SK-N-SH (cell line): ENCODE results near the gene PHACTR3. TPM values are rescaled to one million over a fixed set of nuclear protein-coding genes. Genes with fewer than 3 reads are reported as not detected.

ENCODE experiments used
- CTCF ChIA-PET: fragments of 300-600, 350-600 bp; formaldehyde crosslinking; extraction: SDS; loops from one replicate; lab custom pipeline; 2021; lab: Yijun Ruan, JAX
- POLR2A ChIA-PET: fragments of 350-600 bp; sonication (Branson Sonifier 250); formaldehyde crosslinking; extraction: SDS; loops from one replicate; lab custom pipeline; 2020; ENCODE audit warnings: antibody characterized with exemption, inconsistent platforms; lab: Yijun Ruan, JAX
- DNase-seq: peaks from one replicate; pipeline ENCODE4 v3.0.0; 2012
- H2AFZ ChIP-seq: fragments of 200-600 bp; sonication (generic); 2 replicates; pipeline ENCODE4 v1.8.1; 2016; ENCODE audit warnings: antibody characterized with exemption, mild to moderate bottlenecking, low read depth
- H3F3A ChIP-seq: fragments of 200-600 bp; sonication (generic); replicated peaks from 2 replicates; pipeline ENCODE3; 2016; ENCODE audit warnings: antibody characterized with exemption, mild to moderate bottlenecking; ENCODE audit not compliant: insufficient read depth
- H3K27ac ChIP-seq, 2 experiments: fragments of 200-500 bp in 1 of 2; fragments of 200-600 bp in 1 of 2; sonication (Bioruptor generic) in 1 of 2; sonication (generic), shearing (Covaris generic) in 1 of 2; 2 replicates each; pipeline versions ENCODE4 v1.5.1 to v1.6.1; 2014 to 2016; ENCODE audit warnings: low read depth in 2 of 2, inconsistent platforms in 1 of 2, low read length in 1 of 2, mild to moderate bottlenecking in 1 of 2, mixed read lengths in 1 of 2
- H3K27me3 ChIP-seq: fragments of 200-600 bp; sonication (generic), shearing (Covaris generic); 2 replicates; pipeline ENCODE4 v1.6.1; 2016; ENCODE audit warnings: mixed run types; ENCODE audit not compliant: insufficient read depth
- H3K36me3 ChIP-seq, 2 experiments: fragments of 200-500 bp in 1 of 2; fragments of 200-600 bp in 1 of 2; sonication (Bioruptor generic) in 1 of 2; sonication (generic) in 1 of 2; replicated peaks in 1 of 2; 2 replicates each; pipeline versions ENCODE3 to v1.5.1; 2014 to 2016; ENCODE audit warnings: low read length in 1 of 2, mild to moderate bottlenecking in 1 of 2; ENCODE audit not compliant: insufficient read depth in 2 of 2, control insufficient read depth in 1 of 2
- H3K4me1 ChIP-seq, 2 experiments: fragments of 200-500 bp in 1 of 2; fragments of 200-600 bp in 1 of 2; sonication (Bioruptor generic) in 1 of 2; sonication (generic), shearing (Covaris generic) in 1 of 2; 2 replicates each; pipeline versions ENCODE4 v1.5.1 to v1.6.1; 2014 to 2016; ENCODE audit warnings: low read depth in 1 of 2, low read length in 1 of 2, mixed run types in 1 of 2; ENCODE audit not compliant: insufficient read depth in 2 of 2, control insufficient read depth in 1 of 2
- H3K4me2 ChIP-seq: fragments of 200-600 bp; sonication (generic), shearing (Covaris generic); 2 replicates; pipeline ENCODE4 v1.6.1; 2017; ENCODE audit warnings: mixed run types
- H3K4me3 ChIP-seq, 2 experiments: fragments of 200-500 bp in 1 of 2; fragments of 200-600 bp in 1 of 2; sonication (Bioruptor generic) in 1 of 2; sonication (generic), shearing (Covaris generic) in 1 of 2; 2 replicates each; pipeline versions ENCODE4 v1.5.1 to v1.8.1; 2014 to 2016; ENCODE audit warnings: low read depth in 2 of 2, inconsistent platforms in 1 of 2, low read length in 1 of 2, mild to moderate bottlenecking in 1 of 2, mixed read lengths in 1 of 2, moderate library complexity in 1 of 2
- H3K79me2 ChIP-seq: fragments of 200-600 bp; sonication (generic); 2 replicates; pipeline ENCODE4 v1.8.1; 2017; ENCODE audit warnings: mild to moderate bottlenecking; ENCODE audit not compliant: insufficient read depth
- H3K9ac ChIP-seq: fragments of 200-600 bp; sonication (generic); 2 replicates; pipeline ENCODE4 v1.6.1; 2017; ENCODE audit warnings: mixed run types
- H3K9me2 ChIP-seq: fragments of 200-600 bp; sonication (generic); 2 replicates; pipeline ENCODE4 v1.6.1; 2017; ENCODE audit warnings: mixed run types
- H3K9me3 ChIP-seq: fragments of 200-600 bp; sonication (generic); 2 replicates; pipeline ENCODE4 v1.6.1; 2017; ENCODE audit warnings: mixed run types, mild to moderate bottlenecking, moderate library complexity
- H4K20me1 ChIP-seq: fragments of 200-600 bp; sonication (generic); 2 replicates; pipeline ENCODE4 v1.6.1; 2017; ENCODE audit warnings: mild to moderate bottlenecking, mixed run types; ENCODE audit not compliant: insufficient read depth
- CHD2 ChIP-seq: fragments of 150-350 bp; IDR thresholded peaks from 2 replicates; pipeline ENCODE4 v1.6.1; 2018; ENCODE audit warnings: low read length; ENCODE audit not compliant: partially characterized antibody
- FOSL2 ChIP-seq: IDR thresholded peaks from 2 replicates; pipeline ENCODE4 v1.4.0; 2012; ENCODE audit warnings: low read depth, mild to moderate bottlenecking, moderate library complexity, borderline replicate concordance
- FOXJ3 ChIP-seq: sonication (generic); formaldehyde crosslinking; IDR thresholded peaks from 2 replicates; pipeline ENCODE4 v1.5.1; 2020; ENCODE audit warnings: mild to moderate bottlenecking, missing genetic modification reagents
- MEF2A ChIP-seq: IDR thresholded peaks from 2 replicates; pipeline ENCODE4 v1.4.0; 2012; ENCODE audit warnings: low read depth, borderline replicate concordance
- MXI1 ChIP-seq: IDR thresholded peaks from 2 replicates; pipeline ENCODE4 v1.6.1; 2012; ENCODE audit warnings: mild to moderate bottlenecking, low read depth, low read length, improper control_type of control experiment
- NRF1 ChIP-seq: IDR thresholded peaks from 2 replicates; pipeline ENCODE4 v1.6.1; 2012; ENCODE audit warnings: low read depth, mild to moderate bottlenecking, low read length
- REST ChIP-seq: IDR thresholded peaks from 2 replicates; pipeline ENCODE4 v1.6.1; 2012; ENCODE audit warnings: mild to moderate bottlenecking, low read depth, low read length, moderate library complexity
- USF2 ChIP-seq: fragments of 150-350 bp; IDR thresholded peaks from 2 replicates; pipeline ENCODE4 v1.6.1; 2017; ENCODE audit warnings: antibody characterized with exemption, low read length, low read depth, borderline replicate concordance
- WGBS: methylation state at CpG from one replicate; pipeline ENCODE4 v1.1.6; 2017; ENCODE audit warnings: low lambda C conversion rate; 5-methylcytosine and 5-hydroxymethylcytosine counted together
- polyA plus RNA-seq, 3 experiments: library from polyadenylated mRNA; depleted of rRNA; stranded (reverse); fragments of >200 nt; gene quantifications; 2 replicates each; pipeline ENCODE4 v1.2.3, GENCODE V29; 2012
- TF ChIP-seq, protein P1 (sequence below): fragments of 150-350 bp; IDR thresholded peaks from 2 replicates; pipeline ENCODE4 v1.6.1; 2016; ENCODE audit warnings: mild to moderate bottlenecking, low read depth, low read length

PHACTR3 gene
- polyA plus RNA-seq, 1 of the 3 experiments (the other 2 are of a cell fraction), result 0.10 TPM

DNA sequence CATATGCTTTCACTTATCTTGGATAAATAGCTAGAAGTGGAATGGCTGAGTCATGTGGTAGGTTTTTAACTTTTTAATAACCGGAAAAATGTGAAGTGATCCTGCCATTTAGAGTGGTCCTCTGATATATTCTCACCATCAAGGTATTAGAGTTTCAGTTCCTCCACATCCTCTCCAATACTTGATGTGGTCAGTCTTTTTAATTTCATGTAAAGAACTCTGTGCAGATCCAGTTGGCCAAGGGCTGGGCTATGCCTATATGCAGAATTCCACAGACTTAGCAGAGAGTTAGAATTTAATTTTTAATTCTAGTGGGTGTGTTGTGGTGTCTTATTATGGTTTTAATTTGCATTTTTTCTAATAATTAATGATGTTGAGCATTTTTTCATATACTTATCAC, 188.0 kb downstream of the PHACTR3 start (continued):
- no peak for TF ChIP-seq USF2
- no peak for TF ChIP-seq CHD2
- TF ChIP-seq, protein P1, sequence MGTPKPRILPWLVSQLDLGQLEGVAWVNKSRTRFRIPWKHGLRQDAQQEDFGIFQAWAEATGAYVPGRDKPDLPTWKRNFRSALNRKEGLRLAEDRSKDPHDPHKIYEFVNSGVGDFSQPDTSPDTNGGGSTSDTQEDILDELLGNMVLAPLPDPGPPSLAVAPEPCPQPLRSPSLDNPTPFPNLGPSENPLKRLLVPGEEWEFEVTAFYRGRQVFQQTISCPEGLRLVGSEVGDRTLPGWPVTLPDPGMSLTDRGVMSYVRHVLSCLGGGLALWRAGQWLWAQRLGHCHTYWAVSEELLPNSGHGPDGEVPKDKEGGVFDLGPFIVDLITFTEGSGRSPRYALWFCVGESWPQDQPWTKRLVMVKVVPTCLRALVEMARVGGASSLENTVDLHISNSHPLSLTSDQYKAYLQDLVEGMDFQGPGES, result no peak

DNA sequence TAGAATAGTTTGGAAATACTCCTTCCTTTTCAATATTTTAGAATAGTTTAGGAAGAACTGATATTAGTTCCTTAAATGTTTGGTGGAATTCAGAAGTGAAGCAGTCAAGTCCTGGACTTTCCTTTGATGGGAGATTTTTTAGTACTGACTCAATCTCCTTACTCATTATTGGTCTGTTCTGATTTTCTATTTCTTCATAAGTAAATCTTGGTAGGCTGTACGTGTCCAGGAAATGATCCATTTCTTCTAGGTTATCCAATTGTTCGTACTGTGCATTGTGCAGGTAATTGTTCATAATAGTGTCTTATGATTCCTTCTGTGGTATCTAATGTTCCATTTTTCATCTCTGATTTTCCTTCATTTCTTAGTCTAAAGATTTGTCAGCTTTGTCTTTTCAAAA, 190.2 kb downstream of the PHACTR3 start:
- no peaks in the 10 kb centered on the region for H3F3A ChIP-seq
- no peaks in the 10 kb centered on the region for H3K79me2 ChIP-seq
- ChIA-PET POLR2A (no interaction called here), CTCF (interaction anchor here (0.6 to 1.1 kb wide), 2 partner anchors 19 to 196 kb away, joined by 3 read pairs; no protein-coding TSS in a partner anchor)
- no peak overlapping the region for H3K4me2 ChIP-seq
- no peaks in the 10 kb centered on the region for H4K20me1 ChIP-seq
- H3K27ac ChIP-seq, result no peak overlapping the region
- H3K4me1 ChIP-seq, result no peaks in the 10 kb centered on the region
- 0 out of 2 replicates have a peak, but pooled peaks cover 5% of the 10 kb centered on the region for H3K9me3 ChIP-seq
- H2AFZ ChIP-seq, result no peak overlapping the region
- no peaks in the 10 kb centered on the region for H3K27me3 ChIP-seq
- H3K9me2 ChIP-seq, result no peaks in the 10 kb centered on the region
- no peaks in the 10 kb centered on the region for H3K36me3 ChIP-seq
- no peak overlapping the region for H3K4me3 ChIP-seq
- no peak overlapping the region for H3K9ac ChIP-seq
- WGBS, result 8% methylated on average over 2 of the region's 2 CpGs
- TF ChIP-seq REST, result no peak
- no peak for TF ChIP-seq FOXJ3 (CRISPR knock-in tag)
- no peak for TF ChIP-seq FOSL2
- no peak for DNase-seq

DNA sequence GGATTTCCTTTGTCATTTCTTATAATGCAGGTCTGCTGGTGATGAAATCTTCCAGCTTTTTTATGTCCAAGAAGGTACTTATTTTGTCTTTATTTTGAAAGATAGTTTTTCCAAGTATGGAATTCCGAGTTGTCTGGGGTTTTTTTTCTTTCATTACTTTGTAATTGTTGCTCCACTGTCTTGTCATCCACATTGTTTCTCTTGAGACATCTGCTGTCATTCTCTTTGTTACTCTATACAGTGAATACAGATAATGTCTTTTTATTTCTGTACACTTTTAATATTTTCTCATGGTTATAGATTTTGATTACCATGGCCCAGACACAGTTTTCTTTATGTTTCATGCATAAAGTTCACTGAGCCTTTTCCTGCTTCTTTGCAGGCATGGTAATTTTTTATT, 196.0 kb downstream of the PHACTR3 start:
- Histone ChIP-seq H3K4me1 (no peaks in the 10 kb centered on the region), H3K4me2 (no peak overlapping the region)
- TF ChIP-seq MEF2A, result no peak
- no peak for TF ChIP-seq CHD2
- no peak for TF ChIP-seq MXI1
- TF ChIP-seq, protein P1, result no peak
- TF ChIP-seq NRF1, result no peak
- TF ChIP-seq, all 33 proteins: peak for 0
- ChIA-PET CTCF (interaction anchor here (1.3 to 2.4 kb wide), 2 partner anchors 17 to 50 kb away, joined by 3 to 6 read pairs; no protein-coding TSS in a partner anchor), POLR2A (interaction anchor here (0.7 kb wide), 1 partner anchor 28 kb away, joined by 3 read pairs; no protein-coding TSS in a partner anchor)
- H3K27me3 ChIP-seq, result no peaks in the 10 kb centered on the region
- H3K9me3 ChIP-seq, result 0 out of 2 replicates have a peak, but pooled peaks cover 9% of the 10 kb centered on the region
- H3K9ac ChIP-seq, result no peak overlapping the region
- H3K36me3 ChIP-seq, result no peaks in the 10 kb centered on the region
- WGBS, result 6% methylated on average over 1 of the region's 1 CpG
- H3K79me2 ChIP-seq, result no peaks in the 10 kb centered on the region
- no peaks in the 10 kb centered on the region for H3F3A ChIP-seq
- no peaks in the 10 kb centered on the region for H4K20me1 ChIP-seq
- H3K27ac ChIP-seq, result no peak overlapping the region
- no peak overlapping the region for H3K4me3 ChIP-seq
- DNase-seq, result peak; percentile 10
- no peak overlapping the region for H2AFZ ChIP-seq
- H3K9me2 ChIP-seq, result no peaks in the 10 kb centered on the region
